GM12865 (cell line): ENCODE data around the gene ACP2.

ENCODE experiments used
- DNase-seq: peaks from one replicate; pipeline ENCODE4 v3.0.0; 2010; ENCODE audit warnings: low read depth
- H3K4me3 ChIP-seq: 2 replicates; pipeline ENCODE4 v1.5.1; 2011; ENCODE audit warnings: mild to moderate bottlenecking, low read depth, low read length, control low read depth
- TF ChIP-seq, protein P1 (sequence below): IDR thresholded peaks from 2 replicates; pipeline ENCODE4 v1.5.1; 2011; ENCODE audit warnings: low read length, control low read depth, low read depth, inconsistent platforms; ENCODE audit not compliant: insufficient read depth; ENCODE audit errors: missing control alignments

ACP2 gene

DNA sequence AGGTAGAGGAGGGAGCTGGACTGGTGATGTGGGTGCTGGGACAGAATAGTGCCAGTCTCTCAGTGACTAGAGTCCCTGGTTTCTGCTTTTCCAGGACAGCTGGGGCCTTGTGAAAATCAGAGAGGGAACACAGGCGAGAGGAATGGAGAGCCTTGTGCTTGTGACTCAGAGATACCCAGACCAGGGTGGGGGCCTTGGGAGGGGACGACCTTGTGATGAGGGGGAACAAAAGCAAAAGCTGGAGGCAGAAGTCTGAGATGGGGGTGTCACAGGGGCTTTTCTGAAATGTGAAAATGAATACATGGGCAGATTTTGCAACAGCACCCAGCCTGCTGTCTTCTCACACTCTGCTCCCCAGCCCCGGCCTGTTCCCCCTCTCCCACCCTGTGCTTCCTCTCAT, 5.8 kb upstream of the ACP2 start:
- no peak overlapping the region for H3K4me3 ChIP-seq
- DNase-seq, result no peak
- TF ChIP-seq, protein P1, sequence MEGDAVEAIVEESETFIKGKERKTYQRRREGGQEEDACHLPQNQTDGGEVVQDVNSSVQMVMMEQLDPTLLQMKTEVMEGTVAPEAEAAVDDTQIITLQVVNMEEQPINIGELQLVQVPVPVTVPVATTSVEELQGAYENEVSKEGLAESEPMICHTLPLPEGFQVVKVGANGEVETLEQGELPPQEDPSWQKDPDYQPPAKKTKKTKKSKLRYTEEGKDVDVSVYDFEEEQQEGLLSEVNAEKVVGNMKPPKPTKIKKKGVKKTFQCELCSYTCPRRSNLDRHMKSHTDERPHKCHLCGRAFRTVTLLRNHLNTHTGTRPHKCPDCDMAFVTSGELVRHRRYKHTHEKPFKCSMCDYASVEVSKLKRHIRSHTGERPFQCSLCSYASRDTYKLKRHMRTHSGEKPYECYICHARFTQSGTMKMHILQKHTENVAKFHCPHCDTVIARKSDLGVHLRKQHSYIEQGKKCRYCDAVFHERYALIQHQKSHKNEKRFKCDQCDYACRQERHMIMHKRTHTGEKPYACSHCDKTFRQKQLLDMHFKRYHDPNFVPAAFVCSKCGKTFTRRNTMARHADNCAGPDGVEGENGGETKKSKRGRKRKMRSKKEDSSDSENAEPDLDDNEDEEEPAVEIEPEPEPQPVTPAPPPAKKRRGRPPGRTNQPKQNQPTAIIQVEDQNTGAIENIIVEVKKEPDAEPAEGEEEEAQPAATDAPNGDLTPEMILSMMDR, result no peak

DNA sequence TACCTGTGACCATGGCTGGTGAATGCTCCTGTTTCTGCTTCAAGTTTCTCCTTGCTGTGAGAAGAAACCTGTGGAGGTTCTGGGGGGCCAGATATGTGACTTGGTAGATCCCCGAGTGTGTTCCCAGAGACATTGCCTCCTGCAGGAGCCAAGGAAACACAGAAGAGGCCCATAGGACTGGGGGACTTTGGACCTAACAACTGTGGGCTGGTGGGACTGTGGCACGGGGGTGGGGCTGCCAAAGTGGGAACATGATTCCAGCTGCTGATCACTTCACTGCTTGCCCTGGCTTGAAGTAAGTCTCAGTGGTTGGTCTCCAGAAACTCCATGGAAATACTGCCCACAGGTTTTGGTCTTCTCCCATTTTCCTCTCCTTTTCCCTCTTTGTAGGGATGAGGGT, 5.0 kb upstream of the ACP2 start:
- DNase-seq, result no peak
- TF ChIP-seq, protein P1, result no peak

DNA sequence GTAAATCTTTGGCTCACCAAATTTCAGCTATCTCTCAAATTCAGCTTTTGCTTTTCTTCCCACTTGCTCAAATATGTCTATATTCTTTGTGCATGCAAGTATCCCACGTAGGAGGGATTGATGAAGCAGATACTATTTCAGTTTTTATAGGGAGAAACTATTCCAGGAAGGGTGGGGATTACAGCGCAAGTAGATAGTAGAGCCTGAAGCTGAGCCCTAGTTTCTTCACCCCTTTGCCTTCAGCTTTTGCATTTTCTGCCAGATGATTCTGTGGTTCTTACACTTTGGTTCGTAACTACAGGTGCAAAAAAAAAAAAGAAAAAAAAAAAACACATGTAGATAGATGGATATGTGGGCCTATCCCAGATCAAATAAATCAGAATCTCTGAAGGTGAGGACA, 3.1 kb upstream of the ACP2 start:
- TF ChIP-seq, protein P1, result no peak

More for the DNA sequence above, 5.0 kb upstream of the ACP2 start:
- H3K4me3 ChIP-seq, result no peak overlapping the region

DNA sequence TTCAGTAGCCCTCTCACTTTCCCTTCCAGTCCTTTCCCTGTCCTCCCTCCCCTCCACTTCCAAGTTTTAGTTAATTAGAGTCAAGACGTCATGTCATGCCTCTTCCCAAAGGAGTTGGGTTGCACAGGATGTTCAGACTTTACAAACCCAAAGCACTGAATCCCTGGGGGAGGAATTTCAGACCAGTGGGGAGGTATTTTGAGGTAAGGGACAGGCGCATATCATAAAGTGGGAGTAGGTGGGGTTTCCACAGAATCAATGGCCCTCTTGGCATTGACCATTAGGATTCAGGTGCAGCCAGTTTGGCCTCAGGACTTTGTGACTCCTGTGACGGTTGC, 733 bp upstream of the ACP2 start:
- no peak for DNase-seq
- TF ChIP-seq, protein P1, result no peak
- H3K4me3 ChIP-seq, result peak overlapping the region; percentile 67

More for the DNA sequence above, 3.1 kb upstream of the ACP2 start:
- H3K4me3 ChIP-seq, result no peak overlapping the region
- DNase-seq, result no peak

DNA sequence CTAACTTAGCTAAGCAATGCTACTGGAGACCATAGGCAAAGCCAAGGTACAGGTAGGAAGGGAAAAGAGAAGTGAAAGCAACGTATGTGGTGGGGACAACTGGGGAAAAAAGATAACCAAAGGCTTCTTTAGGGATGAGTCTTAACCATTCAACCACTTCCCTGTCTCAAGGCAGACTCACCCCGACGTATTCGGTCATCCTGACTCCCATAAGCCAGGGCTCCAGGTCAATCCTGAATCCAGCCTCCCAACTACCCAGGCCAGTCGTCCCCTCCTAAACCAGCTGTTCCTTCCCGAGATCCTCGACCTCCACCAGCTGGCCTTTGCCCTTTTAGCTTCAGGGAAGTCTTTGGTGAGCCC, 330 bp downstream of the ACP2 start:
- TF ChIP-seq, protein P1, result no peak
- peak; percentile 49 for DNase-seq
- H3K4me3 ChIP-seq, result peak overlapping the region; percentile 67

DNA sequence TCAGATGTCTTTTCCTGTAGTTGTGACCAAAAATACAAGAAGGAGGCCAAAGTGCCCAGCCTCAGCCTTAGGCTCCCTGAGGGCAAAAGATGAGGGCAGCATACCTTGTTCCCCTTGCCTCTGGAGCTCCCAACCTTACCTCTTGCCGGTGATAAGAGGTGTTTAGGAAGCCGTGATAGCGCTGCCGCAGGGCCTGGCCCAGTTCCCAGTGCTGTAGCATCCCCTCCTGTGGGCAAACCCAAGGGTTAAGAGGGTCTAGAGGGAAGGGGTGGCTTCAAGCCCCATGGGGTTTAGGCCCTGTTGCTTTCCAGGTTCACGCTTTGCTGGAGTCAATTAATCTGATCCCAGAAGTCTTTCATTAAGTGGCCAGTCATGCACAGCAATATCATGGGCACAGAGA, 1.1 kb downstream of the ACP2 start:
- no peak for DNase-seq
- TF ChIP-seq, protein P1, result no peak
- peak overlapping the region; percentile 67; the same call in 1 of the 2 replicates for H3K4me3 ChIP-seq

DNA sequence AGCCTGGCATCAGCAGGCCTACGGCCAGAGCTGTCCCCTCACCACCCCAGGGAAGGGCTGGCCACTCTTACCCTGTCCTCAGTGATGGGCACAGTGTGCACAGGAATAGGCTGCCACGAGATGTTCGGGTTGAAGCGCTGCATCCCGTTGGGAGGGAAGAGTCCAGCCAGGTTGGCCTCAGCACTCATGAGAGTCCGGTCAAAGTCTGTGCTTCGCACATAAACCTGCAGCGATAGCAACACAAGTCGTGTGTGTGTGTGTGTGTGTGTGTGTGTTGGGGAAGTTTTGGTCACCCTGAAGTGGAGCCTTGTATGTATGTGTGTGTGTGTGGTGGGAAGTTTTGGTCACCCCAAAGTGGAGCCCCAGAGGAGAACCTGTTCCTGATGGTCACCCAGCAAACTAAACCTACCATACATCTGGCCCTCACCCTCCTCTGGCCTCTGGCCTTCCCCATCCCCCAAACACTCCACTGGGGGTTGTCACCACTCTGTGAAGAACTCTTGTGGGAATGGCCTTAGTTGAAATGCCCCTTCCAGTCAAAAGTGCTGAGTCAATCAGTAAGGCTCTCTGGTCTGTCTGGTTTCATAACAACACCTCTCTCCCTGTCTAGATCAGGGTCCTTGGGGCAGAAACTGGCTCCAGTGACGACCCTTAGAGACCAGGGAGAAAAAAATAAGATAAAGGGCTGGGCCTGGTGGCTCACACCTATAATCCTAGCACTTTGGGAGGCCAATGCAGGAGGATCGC, 2.8 kb downstream of the ACP2 start:
- TF ChIP-seq, protein P1, result no peak
- H3K4me3 ChIP-seq, result no peak overlapping the region
- no peak for DNase-seq
